PC-9 (cell line): ENCODE data around the gene LACRT. TPM values are rescaled to one million over a fixed set of nuclear protein-coding genes. Genes with fewer than 3 reads are reported as not detected.

ENCODE experiments used
- BruUV-seq: library from RNA; stranded (reverse); fragments of 400-500 nt; replicated peaks from 2 replicates; lab custom pipeline; 2021; lab: Mats Ljungman, UMichigan
- CTCF ChIA-PET: fragments of 300-600 bp; sonication (Branson Sonifier 250); formaldehyde crosslinking; loops from one replicate; lab custom pipeline; 2022; ENCODE audit warnings: antibody characterized with exemption; lab: Charles Lee
- POLR2A ChIA-PET: fragments of 300-600 bp; sonication (Branson Sonifier 250); formaldehyde crosslinking; loops from one replicate; lab custom pipeline; 2022; ENCODE audit warnings: antibody characterized with exemption; ENCODE audit not compliant: unreplicated experiment; lab: Charles Lee
- DNase-seq, 2 experiments: peaks; one replicate each; pipeline versions ENCODE4 v3.0.0 to v3.0.0-alpha.2; 2015 to 2022; ENCODE audit warnings: mixed read lengths in 1 of 2
- H2AFZ ChIP-seq: fragments of 200-600 bp; sonication (generic); 2 replicates; pipeline ENCODE4 v1.8.1; 2017; ENCODE audit warnings: antibody characterized with exemption
- H3F3A ChIP-seq: fragments of 200-600 bp; sonication (generic); 2 replicates; pipeline ENCODE4 v1.8.1; 2017; ENCODE audit warnings: antibody characterized with exemption, mild to moderate bottlenecking, low read depth; ENCODE audit not compliant: insufficient read depth
- H3K27ac ChIP-seq: fragments of 200-600 bp; sonication (generic); 2 replicates; pipeline ENCODE4 v1.6.1; 2016; ENCODE audit warnings: mixed run types
- H3K27me3 ChIP-seq: fragments of 200-600 bp; sonication (generic); 2 replicates; pipeline ENCODE4 v1.6.1; 2016; ENCODE audit warnings: low read depth, mixed run types; ENCODE audit not compliant: insufficient read depth
- H3K36me3 ChIP-seq: fragments of 200-600 bp; sonication (generic); 2 replicates; pipeline ENCODE4 v1.6.1; 2016; ENCODE audit warnings: low read depth, mixed run types
- H3K4me1 ChIP-seq: fragments of 200-600 bp; sonication (generic); replicated peaks from 2 replicates; pipeline ENCODE4 v1.6.1; 2016; ENCODE audit warnings: mixed run types; ENCODE audit not compliant: insufficient read depth
- H3K4me2 ChIP-seq: fragments of 200-600 bp; sonication (generic); 2 replicates; pipeline ENCODE4 v1.6.1; 2017; ENCODE audit warnings: mixed run types
- H3K4me3 ChIP-seq: fragments of 200-600 bp; sonication (generic); 2 replicates; pipeline ENCODE4 v1.6.1; 2016; ENCODE audit warnings: mixed run types
- H3K79me2 ChIP-seq: fragments of 200-600 bp; sonication (generic); 2 replicates; pipeline ENCODE4 v1.6.1; 2017; ENCODE audit warnings: low read depth, mixed run types
- H3K9me2 ChIP-seq: fragments of 200-600 bp; sonication (generic); 2 replicates; pipeline ENCODE4 v1.8.1; 2017; ENCODE audit warnings: mild to moderate bottlenecking; ENCODE audit not compliant: insufficient read depth
- H3K9me3 ChIP-seq: fragments of 200-600 bp; sonication (generic); 2 replicates; pipeline ENCODE4 v1.8.1; 2016; ENCODE audit warnings: low read depth; ENCODE audit not compliant: insufficient read depth
- H4K20me1 ChIP-seq: fragments of 200-600 bp; sonication (generic); 2 replicates; pipeline ENCODE4 v1.8.1; 2017; ENCODE audit not compliant: insufficient read depth
- CTCF ChIP-seq: fragments of 200-600 bp; sonication (generic); conservative IDR thresholded peaks from 2 replicates; pipeline ENCODE4 v1.6.1; 2017; ENCODE audit warnings: mixed run types, antibody characterized with exemption, mild to moderate bottlenecking, moderate library complexity
- EZH2 ChIP-seq: fragments of 200-600 bp; sonication (generic); IDR thresholded peaks from 2 replicates; pipeline ENCODE4 v1.8.0; 2017; ENCODE audit warnings: antibody characterized with exemption, low read depth
- intact Hi-C: fragments of 100-400 bp; cut with micrococcal nuclease; formaldehyde crosslinking; loops from one replicate; pipeline ENCODE4 v1.10.0; 2022; ENCODE audit not compliant: unreplicated experiment
- total RNA-seq: library from RNA; stranded (reverse); gene quantifications from 2 replicates; pipeline ENCODE4 v1.2.3, GENCODE V29; 2021

LACRT gene
- total RNA-seq, 1 experiment from 2014 or later, result not detected

DNA sequence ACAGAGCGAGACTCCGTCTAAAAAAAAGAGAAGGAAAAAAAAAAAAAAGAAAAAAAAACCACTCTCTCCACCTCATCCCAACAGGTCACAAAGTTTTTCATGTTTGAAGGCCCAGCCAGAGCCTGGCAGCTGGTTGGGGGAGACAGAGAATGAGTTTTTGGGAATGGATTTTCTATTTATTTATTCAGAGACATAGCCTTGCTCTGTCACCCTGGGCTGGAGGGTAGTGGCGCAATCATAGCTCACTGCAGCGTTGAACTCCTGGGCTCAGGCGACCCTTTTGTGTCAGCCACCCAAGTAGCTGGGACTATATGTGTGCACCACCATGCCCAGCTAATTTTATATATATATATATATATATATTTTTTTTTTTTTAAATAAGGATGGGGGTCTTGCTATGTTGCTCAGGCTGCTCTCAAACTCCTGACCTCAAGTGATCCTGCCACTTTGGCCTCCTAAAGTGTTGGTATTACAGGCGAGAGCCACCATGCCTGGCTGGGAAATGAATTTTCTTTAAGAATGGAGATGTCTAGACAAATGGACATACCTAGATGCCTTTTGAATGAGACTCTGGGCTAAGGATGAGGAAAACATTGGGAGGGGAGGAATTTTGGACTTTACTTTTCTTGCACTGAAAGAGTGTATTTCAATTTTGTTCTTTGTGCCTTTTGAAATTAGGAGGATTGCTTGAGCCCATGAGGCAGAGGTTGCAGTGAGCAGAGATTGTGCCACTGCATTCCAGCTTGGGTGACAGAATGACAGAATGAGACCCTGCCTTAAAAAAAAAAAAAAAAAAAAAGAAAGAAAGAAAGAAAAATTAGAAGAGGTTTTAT lies 29.3 kb downstream of the LACRT start:
- intact Hi-C loops, result loop anchor here (10.0 kb wide), 1 partner anchor 349 kb away; no protein-coding TSS in a partner anchor
- BruUV-seq, result no TSS peak
- Histone ChIP-seq H3K36me3 (no peaks in the 10 kb centered on the region), H3K27ac (no peak overlapping the region), H3K4me3 (no peak overlapping the region), H3F3A (no peaks in the 10 kb centered on the region), H2AFZ (no peak overlapping the region), H3K27me3 (peaks cover 13% of the 10 kb centered on the region), H4K20me1 (no peaks in the 10 kb centered on the region), H3K4me2 (no peak overlapping the region), H3K79me2 (no peaks in the 10 kb centered on the region), H3K4me1 (no peaks in the 10 kb centered on the region), H3K9me3 (no peaks in the 10 kb centered on the region), H3K9me2 (no peaks in the 10 kb centered on the region)
- CTCF ChIA-PET, result interaction anchor here (0.8 kb wide), 1 partner anchor 76 kb away, joined by 3 read pairs; no protein-coding TSS in a partner anchor
- TF ChIP-seq CTCF, result no peak
- no peak for TF ChIP-seq EZH2
- DNase-seq, result no peak
- POLR2A ChIA-PET, result no interaction called here

GRCh38 chr12:54604436-54604835 lies 30.3 kb downstream of the LACRT start:
- POLR2A ChIA-PET, result no interaction called here
- Histone ChIP-seq H3K9me2 (no peaks in the 10 kb centered on the region), H3K4me1 (no peaks in the 10 kb centered on the region), H3K4me3 (no peak overlapping the region), H3K27me3 (peaks cover 14% of the 10 kb centered on the region), H3K9me3 (no peaks in the 10 kb centered on the region), H4K20me1 (no peaks in the 10 kb centered on the region), H3K79me2 (no peaks in the 10 kb centered on the region), H3F3A (no peaks in the 10 kb centered on the region), H2AFZ (no peak overlapping the region), H3K36me3 (no peaks in the 10 kb centered on the region), H3K4me2 (no peak overlapping the region), H3K27ac (no peak overlapping the region)
- intact Hi-C loops, result loop anchor here (10.0 kb wide), 1 partner anchor 350 kb away; no protein-coding TSS in a partner anchor
- no peak for DNase-seq
- TF ChIP-seq CTCF (no peak), EZH2 (no peak)
- BruUV-seq, result no TSS peak
- CTCF ChIA-PET, result interaction anchor here (0.8 kb wide), 1 partner anchor 75 kb away, joined by 3 read pairs; no protein-coding TSS in a partner anchor

DNA sequence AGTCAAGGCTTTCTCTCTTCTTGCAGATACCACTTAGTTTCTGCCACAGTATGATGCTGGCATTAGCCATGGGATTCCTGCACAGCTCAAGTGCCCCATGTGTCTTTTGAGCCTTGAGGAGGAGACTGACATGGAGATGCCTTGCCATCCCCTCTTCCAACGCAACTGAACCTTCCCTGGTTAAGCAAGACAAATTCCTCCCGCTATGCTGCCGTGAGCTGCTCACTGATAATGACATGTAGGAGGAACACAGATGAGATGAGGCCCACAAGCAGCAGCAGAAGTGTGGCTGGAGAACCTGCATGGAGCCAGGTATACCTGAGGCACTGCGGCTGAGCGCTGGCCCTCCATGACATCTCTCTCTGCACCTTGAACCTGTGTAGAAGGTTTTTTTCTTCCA lies 30.8 kb downstream of the LACRT start:
- CTCF ChIA-PET, result no interaction called here
- TF ChIP-seq CTCF (no peak), EZH2 (no peak)
- Histone ChIP-seq H3K9me2 (no peaks in the 10 kb centered on the region), H3K9me3 (no peaks in the 10 kb centered on the region), H3K79me2 (no peaks in the 10 kb centered on the region), H3K27me3 (peaks cover 17% of the 10 kb centered on the region), H3K4me3 (no peak overlapping the region), H4K20me1 (no peaks in the 10 kb centered on the region), H3K4me2 (no peak overlapping the region), H3K27ac (no peak overlapping the region), H3F3A (no peaks in the 10 kb centered on the region), H2AFZ (no peak overlapping the region), H3K36me3 (no peaks in the 10 kb centered on the region), H3K4me1 (no peaks in the 10 kb centered on the region)
- DNase-seq, result no peak
- no TSS peak for BruUV-seq
- intact Hi-C loops, result loop anchor here (10.0 kb wide), 1 partner anchor 351 kb away; no protein-coding TSS in a partner anchor
- POLR2A ChIA-PET, result no interaction called here
